NCI-H526 (cell line): ENCODE measurements around the gene ILDR2.

Source experiments
- DNase-seq, 2 experiments: peaks; one replicate each; lab custom pipeline; 2025; lab: John Stamatoyannopoulos, UW

ILDR2 gene

DNA sequence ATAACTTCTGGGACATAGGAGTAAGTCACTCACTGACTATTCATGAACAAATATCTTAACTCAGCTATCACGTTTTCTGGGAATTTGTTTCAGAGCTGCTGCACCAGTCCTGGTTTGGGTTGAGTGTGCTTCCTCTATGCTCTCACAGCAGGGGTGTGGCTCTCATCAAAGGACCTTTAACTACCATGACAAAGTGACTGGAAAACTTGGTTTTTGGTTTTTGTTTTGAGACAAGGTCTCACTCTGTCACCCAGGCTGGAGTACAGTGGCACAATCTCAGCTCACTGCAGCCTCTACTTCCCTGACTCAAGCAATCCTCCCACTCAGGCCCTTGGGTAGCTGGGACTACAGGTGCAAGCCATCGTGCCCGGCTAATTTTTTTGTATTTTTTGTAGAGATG, 4.1 kb downstream of the ILDR2 start:
- DNase-seq: no peak

DNA sequence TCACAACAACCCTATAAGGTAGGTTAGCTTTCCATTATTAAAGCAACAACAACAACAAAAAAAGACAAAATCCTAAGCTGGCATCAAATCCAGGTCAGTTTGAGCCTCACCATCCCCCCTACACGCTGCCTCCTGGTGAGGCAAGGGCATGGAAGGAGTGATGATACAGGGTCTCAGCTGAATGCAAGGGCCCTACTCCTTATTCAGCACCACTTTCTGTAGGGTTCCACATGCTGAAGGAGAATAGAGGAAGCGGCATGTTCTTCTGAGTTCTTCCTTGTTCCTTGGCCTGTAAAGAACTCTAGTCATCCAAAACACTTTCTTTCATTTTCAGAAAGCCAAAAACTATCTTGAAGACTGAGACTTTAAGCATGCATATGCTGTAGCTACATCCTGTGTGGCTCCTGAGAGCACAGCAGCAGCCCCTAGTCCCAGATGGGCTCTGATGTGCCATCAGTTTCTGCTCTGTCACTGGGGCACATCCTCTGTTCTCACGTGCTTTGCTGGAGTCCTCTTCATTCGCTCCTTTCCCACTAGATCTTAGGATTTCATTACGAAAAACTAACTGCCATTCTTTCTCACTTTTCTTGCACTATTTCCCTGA, 6.2 kb downstream of the ILDR2 start:
- DNase-seq: no peak

DNA sequence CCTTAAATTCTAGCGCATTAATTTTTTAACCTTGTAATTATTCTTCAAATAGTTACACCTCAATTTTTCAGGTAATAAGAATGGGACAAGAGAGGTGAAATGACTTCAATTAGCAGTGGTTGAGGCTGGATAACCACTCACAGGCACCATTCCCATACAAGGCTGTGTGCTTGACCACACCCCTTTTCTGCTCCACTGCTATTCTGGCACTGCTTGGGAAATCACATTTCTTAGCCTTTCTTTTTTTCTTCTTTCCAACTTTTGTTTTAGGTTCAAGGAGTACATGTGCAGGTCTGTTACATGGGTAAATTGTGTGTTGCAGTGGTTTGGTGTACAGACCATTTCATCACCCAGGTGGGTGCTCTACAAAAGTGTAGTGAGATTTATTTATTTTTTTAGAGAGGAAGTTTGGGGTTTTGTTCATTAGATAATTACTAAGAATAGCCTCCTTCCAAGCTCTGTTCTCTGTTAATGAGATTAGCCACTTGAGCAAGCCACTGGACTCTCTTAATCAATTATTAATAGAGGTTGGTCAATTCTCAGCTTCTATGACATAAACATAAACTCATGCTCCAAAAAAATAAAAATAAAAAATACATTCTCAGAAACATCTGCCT, 14.4 kb downstream of the ILDR2 start:
- DNase-seq: no peak

DNA sequence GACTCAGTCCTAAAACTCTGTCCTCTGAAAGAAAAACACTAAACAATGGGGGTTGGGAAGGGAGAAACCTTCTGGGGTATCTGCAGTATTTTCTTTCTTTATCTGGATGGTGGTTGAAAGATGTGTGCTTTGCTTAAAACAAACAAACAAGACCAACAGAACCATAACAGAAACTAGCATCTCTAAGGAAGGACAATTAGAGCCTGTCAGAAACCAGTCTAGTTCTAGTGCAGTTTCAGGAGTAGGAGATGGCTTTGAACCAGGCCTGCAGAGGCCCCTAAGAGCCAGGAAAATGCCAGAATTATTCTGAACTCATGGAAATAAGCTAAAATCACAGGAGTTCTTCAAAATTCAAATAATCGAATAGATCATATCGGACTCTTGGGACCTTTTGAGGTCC, 18.5 kb downstream of the ILDR2 start:
- no peak for DNase-seq

DNA sequence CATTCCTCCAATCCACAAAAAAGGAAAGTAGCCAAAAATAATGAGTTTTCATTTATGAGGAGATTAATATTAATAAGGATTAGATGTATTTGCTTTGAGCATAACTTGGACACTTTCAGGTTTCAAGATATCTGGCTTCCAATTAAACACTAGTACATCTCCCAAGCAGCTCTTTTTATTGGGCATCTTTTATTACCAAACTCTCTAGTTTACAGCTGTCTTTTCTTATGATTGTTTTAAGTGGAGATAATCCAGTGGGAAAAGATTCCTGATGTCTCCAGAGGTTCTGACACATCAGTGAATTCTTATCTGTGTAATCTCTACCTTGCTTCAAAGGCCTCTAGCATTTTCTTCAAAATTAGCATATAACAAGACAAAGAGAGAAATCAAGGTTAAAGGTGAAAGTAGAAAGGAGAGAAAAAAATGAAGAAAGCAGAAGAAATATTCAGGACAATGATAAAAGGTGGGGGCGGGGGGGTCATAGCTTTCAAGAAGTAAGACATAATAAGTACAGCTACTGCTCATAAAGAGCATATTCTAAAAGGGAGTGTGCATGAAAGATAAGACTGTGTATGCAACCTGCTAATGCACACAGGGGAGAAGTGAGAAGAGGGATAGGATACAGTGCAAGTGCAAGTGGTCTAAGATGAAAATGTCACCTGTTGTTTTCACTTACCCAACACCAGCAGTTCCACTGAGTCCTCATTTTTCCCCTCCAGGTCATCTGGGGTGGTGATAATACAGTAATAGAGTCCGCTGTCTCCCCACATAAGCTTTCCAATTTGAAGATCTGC, 19.1 kb downstream of the ILDR2 start:
- DNase-seq: no peak

DNA sequence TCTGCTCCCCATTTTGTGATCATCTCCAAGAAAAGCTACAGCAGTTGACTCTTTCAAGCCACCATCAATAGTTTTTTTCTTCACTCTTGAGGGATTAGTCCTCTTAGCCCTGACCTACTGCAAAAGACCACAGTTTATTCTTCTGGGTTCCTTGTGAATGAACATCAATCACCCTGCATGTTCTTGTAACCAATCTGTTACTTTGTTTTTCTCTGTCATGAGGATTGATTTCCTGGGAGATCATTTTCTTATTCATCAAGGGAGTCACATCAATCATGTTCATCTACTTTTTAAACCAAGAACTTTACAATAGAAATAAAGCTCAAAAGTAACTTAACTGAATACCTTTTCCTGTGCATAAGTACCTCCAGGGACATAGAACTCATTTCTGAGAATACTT, 21.8 kb downstream of the ILDR2 start:
- no peak for DNase-seq

GRCh38 chr1:166952002-166952746, 23.2 kb downstream of the ILDR2 start:
- DNase-seq: no peak

- DNase-seq: no peak
Observed at GRCh38 chr1:166951050-166951449, 24.3 kb downstream of the ILDR2 start.

DNA sequence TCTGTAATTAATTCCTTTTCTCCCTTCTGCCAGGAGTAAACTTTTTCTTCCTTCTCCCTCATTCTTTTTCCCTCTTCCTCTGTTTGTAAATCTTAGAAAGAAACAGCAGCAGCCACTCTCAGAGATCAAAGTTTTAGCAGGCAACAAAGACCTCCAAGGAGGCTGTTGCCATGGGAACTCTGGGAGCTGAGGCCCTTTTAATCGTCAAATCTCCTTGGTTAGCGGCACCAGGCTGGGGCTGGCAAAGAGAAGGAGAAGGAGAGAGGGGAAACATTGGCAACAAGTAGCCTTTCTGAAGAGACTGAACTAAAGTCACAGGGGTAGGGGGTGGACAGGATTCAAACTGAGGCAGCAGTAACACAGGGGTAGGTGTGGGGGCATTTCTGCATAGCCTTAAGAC, 25.2 kb downstream of the ILDR2 start:
- DNase-seq: no peak

DNA sequence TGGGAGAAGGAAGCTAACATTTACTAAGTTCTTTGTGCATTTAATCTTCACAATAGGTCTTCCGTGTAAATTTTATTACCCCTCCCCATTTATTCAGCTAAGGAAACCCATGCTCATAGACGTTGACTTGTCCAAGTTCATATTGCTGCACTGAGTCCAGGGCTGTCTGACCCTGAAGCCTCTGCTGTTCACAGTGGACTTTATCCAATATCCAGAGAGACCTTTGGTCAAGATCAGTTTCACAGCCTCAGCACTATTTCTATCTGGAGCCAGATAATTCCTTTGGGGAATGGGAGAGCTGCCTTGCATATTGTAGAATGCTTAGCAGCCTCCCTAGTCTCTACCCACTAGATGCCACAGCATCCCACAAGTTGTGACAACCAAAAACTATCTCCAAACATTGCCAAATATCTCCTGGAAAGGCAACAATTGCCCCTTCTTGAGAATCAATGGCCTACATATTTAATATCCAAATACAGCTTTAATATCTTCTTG, 26.4 kb downstream of the ILDR2 start:
- no peak for DNase-seq

- peak; percentile 26 to 83 for DNase-seq
Observed at GRCh38 chr1:166947398-166948043, 27.8 kb downstream of the ILDR2 start.

GRCh38 chr1:166944186-166944967, 31.0 kb downstream of the ILDR2 start:
- no peak for DNase-seq

GRCh38 chr1:166939741-166940375, 35.5 kb downstream of the ILDR2 start:
- DNase-seq: no peak

- no peak for DNase-seq
Observed at GRCh38 chr1:166937962-166938361, 37.4 kb downstream of the ILDR2 start.

GRCh38 chr1:166937329-166937728, 38.0 kb downstream of the ILDR2 start:
- no peak for DNase-seq

- no peak for DNase-seq
Observed at GRCh38 chr1:166933633-166934032, 41.7 kb downstream of the ILDR2 start.

GRCh38 chr1:166933140-166933539, 42.2 kb downstream of the ILDR2 start:
- DNase-seq: no peak

DNA sequence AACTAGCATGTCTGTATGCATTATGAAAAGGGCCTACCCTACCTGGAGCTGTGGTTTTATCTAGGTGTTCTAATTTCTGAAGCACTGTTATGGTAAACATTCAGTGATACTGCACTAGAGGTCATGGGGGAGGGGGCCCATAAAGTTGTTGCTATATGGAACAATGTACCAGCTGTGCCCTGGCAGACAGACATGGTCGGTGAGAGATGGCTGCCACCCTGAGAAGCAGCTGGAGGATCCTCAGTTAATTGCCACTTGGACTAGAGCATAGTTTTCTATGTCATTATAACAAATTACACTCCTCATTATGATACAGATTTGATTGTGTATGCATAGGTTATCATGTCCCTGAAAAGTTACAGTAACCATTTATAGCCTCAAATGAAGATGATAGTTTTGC, 45.4 kb downstream of the ILDR2 start:
- DNase-seq: no peak

- DNase-seq: no peak
Observed at GRCh38 chr1:166927701-166928100, 47.6 kb downstream of the ILDR2 start.

DNA sequence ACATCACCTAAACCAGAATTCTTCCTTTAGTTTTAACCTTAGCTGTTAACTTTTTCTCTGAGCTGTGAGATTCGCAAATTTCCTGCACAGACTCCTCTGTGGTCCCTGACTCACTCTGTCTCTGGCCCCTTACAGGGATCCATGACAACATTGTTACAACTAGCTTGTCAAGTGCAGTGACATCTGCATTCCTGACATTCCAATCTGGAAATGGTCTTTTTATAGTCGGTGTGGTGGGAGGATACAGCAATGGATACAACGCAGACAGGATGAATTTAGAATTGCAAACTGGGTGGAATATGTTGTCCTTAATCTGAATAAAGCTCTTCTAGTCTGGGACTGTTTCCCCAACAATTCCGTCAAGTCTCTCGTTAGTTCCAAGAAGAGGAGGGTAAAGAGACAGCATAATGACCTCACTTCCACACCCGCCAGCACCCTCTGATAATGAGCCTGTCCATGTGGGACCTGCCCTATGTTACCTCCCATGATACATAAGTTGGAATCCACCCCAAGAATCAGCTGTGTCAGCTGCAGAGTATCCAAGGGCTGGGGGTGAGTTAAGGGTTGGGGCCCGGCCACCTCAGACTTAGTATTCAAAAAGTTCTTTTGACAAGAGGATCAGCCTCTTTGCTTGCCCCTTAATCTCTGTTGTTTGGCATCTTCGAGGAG, 49.4 kb downstream of the ILDR2 start:
- DNase-seq: no peak
